ENCODE measurements around the gene WIPF1.

GRCh38 chr2:174585657-174586252, 11.8 kb downstream of the WIPF1 start:
- TF ChIP-seq CTCF (IDR thresholded peaks at IDR 0.05) (no peak), POLR2A (IDR thresholded peaks at IDR 0.05) (no peak), POLR2AphosphoS5 (IDR thresholded peaks at IDR 0.05; ENCODE audit: insufficient read depth in 1 of 2, low read depth in 1 of 2) (no peak)
